Panc1 (cell line): ENCODE data around the gene CAP1. TPM values are rescaled to one million over a fixed set of nuclear protein-coding genes. Genes with fewer than 3 reads are reported as not detected.

Experiments used
- ATAC-seq: fragments of 200-7000 bp; cut with Tn5 transposase; 2 replicates; pipeline ENCODE4 v1.9.1; 2020; ENCODE audit warnings: mild to moderate bottlenecking, moderate library complexity
- BruUV-seq: library from RNA; stranded (reverse); fragments of 400-500 nt; replicated peaks from 2 replicates; lab custom pipeline; 2021; lab: Mats Ljungman, UMichigan
- CTCF ChIA-PET: fragments of 300-600 bp; sonication (Branson Sonifier 250); formaldehyde crosslinking; loops from one replicate; lab custom pipeline; 2022; ENCODE audit warnings: antibody characterized with exemption; lab: Charles Lee
- POLR2A ChIA-PET: fragments of 300-600 bp; sonication (Branson Sonifier 250); formaldehyde crosslinking; loops from one replicate; lab custom pipeline; 2022; ENCODE audit warnings: antibody characterized with exemption; lab: Charles Lee
- DNase-seq: peaks from one replicate; pipeline ENCODE4 v3.0.0-alpha.2; 2010; ENCODE audit warnings: low read depth, low spot score
- H3K27ac ChIP-seq: 2 replicates; pipeline ENCODE4 v1.5.1; 2011; ENCODE audit warnings: mild to moderate bottlenecking, low read length, inconsistent platforms
- H3K27me3 ChIP-seq: fragments of 200-500 bp; sonication (Bioruptor generic); 2 replicates; pipeline ENCODE4 v1.6.0; 2014; ENCODE audit warnings: low read length, inconsistent platforms; ENCODE audit not compliant: control insufficient read depth, insufficient read depth
- H3K36me3 ChIP-seq: fragments of 200-500 bp; sonication (Bioruptor generic); 2 replicates; pipeline ENCODE4 v1.5.1; 2014; ENCODE audit warnings: inconsistent platforms, mild to moderate bottlenecking, low read length, moderate library complexity; ENCODE audit not compliant: control insufficient read depth, insufficient read depth
- H3K4me1 ChIP-seq: 2 replicates; pipeline ENCODE4 v1.5.1; 2011; ENCODE audit warnings: inconsistent platforms, mild to moderate bottlenecking, low read length, moderate library complexity; ENCODE audit not compliant: control insufficient read depth, insufficient read depth
- H3K4me3 ChIP-seq, 2 experiments: 2 replicates each; pipeline ENCODE4 v1.5.1; 2011 to 2012; ENCODE audit warnings: low read depth in 2 of 2, low read length in 2 of 2, mild to moderate bottlenecking in 2 of 2, inconsistent platforms in 1 of 2, moderate library complexity in 1 of 2
- H3K9me3 ChIP-seq: fragments of 200-500 bp; sonication (Bioruptor generic); 2 replicates; pipeline ENCODE4 v1.5.1; 2014; ENCODE audit warnings: low read depth, mild to moderate bottlenecking, inconsistent platforms, low read length, moderate library complexity; ENCODE audit not compliant: control insufficient read depth, insufficient read depth
- CTCF ChIP-seq: fragments of 450-650 bp; IDR thresholded peaks from 2 replicates; pipeline ENCODE4 v1.5.1; 2017; ENCODE audit warnings: mild to moderate bottlenecking
- POLR2AphosphoS5 ChIP-seq: IDR thresholded peaks from 2 replicates; pipeline ENCODE4 v1.6.1; 2012; ENCODE audit warnings: mild to moderate bottlenecking, low read depth, low read length, moderate library complexity
- REST ChIP-seq, 2 experiments: IDR thresholded peaks; 2 replicates each; pipeline ENCODE4 v1.6.1; 2011 to 2012; ENCODE audit warnings: low read depth in 2 of 2, control low read depth in 1 of 2, low read length in 1 of 2, mild to moderate bottlenecking in 1 of 2, moderate library complexity in 1 of 2; ENCODE audit not compliant: insufficient read depth in 1 of 2
- SIN3A ChIP-seq: IDR thresholded peaks from 2 replicates; pipeline ENCODE4 v1.6.1; 2012; ENCODE audit warnings: low read depth, mild to moderate bottlenecking, low read length, moderate library complexity, borderline replicate concordance; ENCODE audit not compliant: insufficient read depth
- TCF7L2 ChIP-seq: IDR thresholded peaks from 2 replicates; pipeline ENCODE4 v1.6.1; 2011; ENCODE audit warnings: mild to moderate bottlenecking, low read depth, low read length, inconsistent platforms
- in situ Hi-C: cut with HindIII; loops from 2 replicates; pipeline ENCODE4 v1.10.0; 2016; ENCODE audit warnings: low sequenced_read_pairs, low pct_unique_long_range_greater_than_20kb
- intact Hi-C: fragments of 100-400 bp; cut with micrococcal nuclease; formaldehyde crosslinking; loops from one replicate; pipeline ENCODE4 v1.10.0; 2022; ENCODE audit not compliant: unreplicated experiment
- total RNA-seq: library from RNA; stranded (reverse); gene quantifications from one replicate; pipeline ENCODE4 v1.2.1, GENCODE V29; 2021; ENCODE audit not compliant: unreplicated experiment

CAP1 gene
- total RNA-seq, 1 experiment from 2014 or later = 463 TPM

- ChIA-PET CTCF (no interaction called here), POLR2A (no interaction called here)
- no TSS peak for BruUV-seq
- ATAC-seq = no peak
- H3K27ac ChIP-seq = no peak overlapping the region
- no peaks in the 10 kb centered on the region for H3K27me3 ChIP-seq
- H3K9me3 ChIP-seq = no peaks in the 10 kb centered on the region
- in situ Hi-C loops (no loop called here), intact Hi-C loops (no loop called here)
- no peak for DNase-seq
- no peak overlapping the region for H3K4me3 ChIP-seq
- no peak for TF ChIP-seq CTCF
- TF ChIP-seq POLR2AphosphoS5 = no peak
- no peak for TF ChIP-seq TCF7L2
- no peak for TF ChIP-seq REST (IDR thresholded peaks at IDR 0.05; ENCODE audit: insufficient read depth in 1 of 2, low read depth in 2 of 2, low read length in 1 of 2)
- peaks cover 11% of the 10 kb centered on the region for H3K4me1 ChIP-seq
- H3K36me3 ChIP-seq = peaks cover 9% of the 10 kb centered on the region; the same call in 1 of the 2 replicates
These were observed 4.7 kb downstream of the CAP1 start for GRCh38 chr1:40045182-40045581.

DNA sequence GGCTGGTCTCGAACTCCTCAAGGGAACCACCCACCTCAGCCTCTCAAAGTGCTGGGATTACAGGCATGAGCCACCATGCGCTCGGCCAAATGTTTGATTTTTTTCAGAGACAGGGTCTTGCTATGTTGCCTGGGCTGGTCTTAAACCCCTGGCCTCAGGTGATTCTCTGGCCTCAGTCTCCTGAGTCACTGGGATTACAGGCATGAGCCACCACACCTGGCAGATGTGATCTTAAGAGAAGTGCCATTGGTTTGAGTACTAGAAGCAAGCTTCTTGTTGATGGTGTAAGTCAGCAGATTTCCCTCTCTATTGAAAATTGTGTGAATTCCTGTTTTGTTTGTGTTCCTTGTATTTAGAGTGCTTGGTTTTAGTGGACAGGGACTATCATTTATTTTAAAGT lies 5.2 kb downstream of the CAP1 start:
- Histone ChIP-seq H3K27me3 (no peaks in the 10 kb centered on the region), H3K4me1 (peaks cover 11% of the 10 kb centered on the region), H3K9me3 (no peaks in the 10 kb centered on the region), H3K36me3 (peaks cover 8% of the 10 kb centered on the region), H3K27ac (no peak overlapping the region), H3K4me3 (no peak overlapping the region)
- TF ChIP-seq TCF7L2 = no peak
- no peak for TF ChIP-seq CTCF
- ChIA-PET POLR2A (no interaction called here), CTCF (no interaction called here)
- DNase-seq = no peak
- no TSS peak for BruUV-seq
- no peak for ATAC-seq
- intact Hi-C loops (no loop called here), in situ Hi-C loops (no loop called here)

GRCh38 chr1:40047276-40047675 lies 6.7 kb downstream of the CAP1 start:
- peaks cover 5% of the 10 kb centered on the region; the same call in 1 of the 2 replicates for H3K36me3 ChIP-seq
- BruUV-seq = no TSS peak
- in situ Hi-C loops = no loop called here
- POLR2A ChIA-PET = no interaction called here
- no peak overlapping the region for H3K4me3 ChIP-seq
- H3K4me1 ChIP-seq = peaks cover 4% of the 10 kb centered on the region
- H3K27me3 ChIP-seq = no peaks in the 10 kb centered on the region
- H3K27ac ChIP-seq = no peak overlapping the region
- CTCF ChIA-PET = no interaction called here
- no peak for ATAC-seq
- H3K9me3 ChIP-seq = no peaks in the 10 kb centered on the region
- TF ChIP-seq TCF7L2 (no peak), POLR2AphosphoS5 (no peak), SIN3A (no peak), CTCF (no peak), REST (IDR thresholded peaks at IDR 0.05; ENCODE audit: insufficient read depth in 1 of 2, low read depth in 2 of 2, low read length in 1 of 2) (no peak)
- DNase-seq = no peak
- intact Hi-C loops = no loop called here
